Kidney tubule cell (primary cell): Measurements from ENCODE around the gene OMD.

Experiments
- DNase-seq: peaks from one replicate; pipeline ENCODE4 v3.0.0-alpha.2; 2018; ENCODE audit warnings: low spot score

The OMD gene

DNA sequence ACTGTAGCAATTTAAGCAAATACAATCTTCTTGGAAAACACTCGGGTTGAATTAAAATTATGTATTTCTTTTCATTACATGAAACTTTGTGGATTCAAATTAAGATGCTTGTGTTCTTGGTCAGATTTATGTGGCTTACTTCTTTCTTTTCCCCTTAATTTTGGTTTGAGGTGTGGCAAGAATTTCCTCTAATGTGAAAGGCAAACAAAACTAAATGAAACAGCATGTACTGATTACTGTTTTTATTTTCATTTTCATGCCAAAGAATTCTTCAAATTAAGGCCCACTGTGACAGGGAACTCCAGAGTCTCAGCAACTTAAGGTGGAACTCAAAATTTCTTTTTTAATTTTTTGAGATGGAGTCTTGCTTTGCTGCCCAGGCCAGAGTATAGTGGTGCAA, at the start of gene OMD:
OMD (minus strand) TSS at position 132 of the 400 bp plus-strand sequence. CDS start 6,913 bp downstream, outside the sequence.
- DNase-seq: no peak

- DNase-seq: peak; percentile 74
Observed at GRCh38 chr9:92468206-92468605, 43.9 kb upstream of the OMD start.

GRCh38 chr9:92467511-92467910, 43.2 kb upstream of the OMD start:
- no peak for DNase-seq

GRCh38 chr9:92467041-92467440, 42.8 kb upstream of the OMD start:
- DNase-seq: no peak

- peak; percentile 79 for DNase-seq
Observed at GRCh38 chr9:92463984-92464383, 39.7 kb upstream of the OMD start.

GRCh38 chr9:92463387-92463786, 39.1 kb upstream of the OMD start:
- DNase-seq: no peak

DNA sequence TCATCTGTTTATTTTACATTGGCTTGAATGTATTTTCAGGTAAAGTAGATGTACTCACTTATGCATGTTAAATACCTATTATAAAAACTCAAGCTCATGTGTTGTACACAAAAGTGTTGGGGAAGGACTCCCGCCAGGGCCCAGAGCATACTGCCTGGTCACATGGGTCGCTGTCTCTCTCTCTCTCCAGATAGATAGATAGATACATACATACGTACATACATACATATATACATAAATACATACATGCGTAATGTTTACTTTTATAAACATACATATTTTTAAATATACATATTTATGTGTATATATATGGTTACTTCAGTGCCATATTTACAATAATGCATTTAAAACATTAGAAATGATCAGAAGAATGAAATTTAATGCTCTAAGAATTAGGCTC, 33.3 kb upstream of the OMD start:
- no peak for DNase-seq

- peak; percentile 16 for DNase-seq
Observed at GRCh38 chr9:92455217-92455616, 30.9 kb upstream of the OMD start.

DNA sequence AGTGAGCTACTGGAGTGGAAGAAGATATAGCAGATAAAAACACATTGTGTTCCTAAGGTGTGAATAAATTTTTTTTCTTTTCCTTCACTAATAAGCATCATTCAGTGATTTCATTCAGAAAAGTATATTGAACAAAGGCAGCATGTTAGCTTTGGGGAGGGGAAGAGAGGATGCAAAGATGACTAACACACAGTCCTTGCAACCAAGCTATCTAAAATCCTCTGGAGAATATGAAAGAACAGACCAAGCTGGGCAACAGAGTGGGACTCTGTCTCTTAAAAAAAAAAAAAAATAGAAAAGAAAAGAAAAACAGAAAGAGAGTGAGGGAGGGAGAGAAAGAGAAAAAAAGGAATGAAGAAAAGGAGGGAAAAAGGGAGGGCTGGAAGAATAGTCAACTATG, 22.3 kb upstream of the OMD start:
- no peak for DNase-seq

GRCh38 chr9:92444841-92445240, 20.6 kb upstream of the OMD start:
- DNase-seq: no peak

DNA sequence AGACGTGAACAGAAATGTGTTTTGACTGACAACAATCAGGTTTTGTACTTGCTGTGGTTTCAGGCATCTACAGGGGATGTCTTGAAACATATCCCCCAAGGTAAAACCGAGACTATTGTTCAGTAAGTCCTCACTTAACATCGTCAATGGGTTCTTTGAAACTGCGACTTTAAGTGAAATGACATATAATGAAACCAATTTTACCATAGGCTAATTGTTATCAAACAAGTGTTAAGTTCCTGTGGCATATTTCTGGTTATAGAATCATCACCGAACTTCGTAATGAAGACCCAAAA, 16.4 kb upstream of the OMD start:
- no peak for DNase-seq

DNA sequence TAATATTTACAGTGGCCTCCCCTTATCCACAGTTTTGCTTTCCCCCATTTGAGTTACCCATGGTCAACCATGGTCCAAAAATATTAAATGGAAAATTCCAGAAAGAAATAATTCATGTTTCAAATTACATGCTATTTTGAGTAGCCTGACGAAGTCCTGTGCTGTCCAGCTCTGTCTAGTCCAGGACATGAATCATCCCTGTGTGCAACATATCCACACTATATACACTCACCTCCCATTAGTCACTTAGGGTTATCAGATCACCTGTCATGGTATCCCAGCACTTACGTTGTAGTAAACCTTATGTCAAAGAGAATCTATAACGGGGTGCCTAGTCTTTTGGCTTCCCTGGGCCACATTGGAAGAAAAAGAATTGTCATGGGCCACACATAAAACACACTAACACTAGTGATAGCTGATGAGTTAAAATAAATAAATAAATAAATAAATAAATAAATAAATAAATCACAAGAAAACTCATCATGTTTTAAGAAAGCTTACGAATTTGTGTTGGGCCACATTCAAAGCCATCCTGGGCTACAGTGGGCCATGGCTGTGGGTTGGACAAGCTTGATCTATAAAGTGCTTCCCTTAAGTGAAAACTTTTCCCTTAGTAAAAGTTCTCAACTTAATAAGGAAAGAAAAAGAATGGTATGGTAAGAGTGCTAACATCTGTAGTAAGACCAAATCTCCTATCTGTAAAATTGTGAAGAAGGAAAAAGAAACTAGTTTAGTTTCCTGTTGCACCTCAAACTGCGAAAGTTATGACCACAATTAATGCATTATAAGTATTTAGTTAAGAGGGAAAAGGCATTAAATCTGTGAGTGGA, 15.9 kb upstream of the OMD start:
- peak; percentile 56 for DNase-seq

- no peak for DNase-seq
Observed at GRCh38 chr9:92438900-92439526, 14.7 kb upstream of the OMD start.

GRCh38 chr9:92435263-92435662, 11.0 kb upstream of the OMD start:
- no peak for DNase-seq

GRCh38 chr9:92432972-92433548, 8.8 kb upstream of the OMD start:
- DNase-seq: no peak

DNA sequence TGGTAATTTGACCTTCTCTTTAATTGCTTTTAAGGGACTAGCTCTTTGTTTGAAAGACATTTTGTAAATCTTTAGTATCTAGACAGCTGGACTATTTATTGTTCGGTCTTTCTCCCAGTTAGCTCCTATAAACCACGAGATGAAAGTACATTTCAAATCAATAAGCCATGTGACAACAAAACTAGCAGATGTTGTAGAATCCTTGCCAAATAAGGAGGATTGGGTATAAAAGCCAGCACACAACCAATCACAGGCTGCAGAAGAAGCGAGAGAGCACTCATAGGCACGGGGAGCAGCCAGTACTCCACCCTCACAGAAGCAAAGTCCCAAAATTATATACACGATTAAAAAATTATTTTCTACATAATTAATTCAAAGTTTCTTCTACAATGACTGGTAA, 8.1 kb upstream of the OMD start:
- no peak for DNase-seq

- DNase-seq: no peak
Observed at GRCh38 chr9:92429836-92430235, 5.6 kb upstream of the OMD start.

DNA sequence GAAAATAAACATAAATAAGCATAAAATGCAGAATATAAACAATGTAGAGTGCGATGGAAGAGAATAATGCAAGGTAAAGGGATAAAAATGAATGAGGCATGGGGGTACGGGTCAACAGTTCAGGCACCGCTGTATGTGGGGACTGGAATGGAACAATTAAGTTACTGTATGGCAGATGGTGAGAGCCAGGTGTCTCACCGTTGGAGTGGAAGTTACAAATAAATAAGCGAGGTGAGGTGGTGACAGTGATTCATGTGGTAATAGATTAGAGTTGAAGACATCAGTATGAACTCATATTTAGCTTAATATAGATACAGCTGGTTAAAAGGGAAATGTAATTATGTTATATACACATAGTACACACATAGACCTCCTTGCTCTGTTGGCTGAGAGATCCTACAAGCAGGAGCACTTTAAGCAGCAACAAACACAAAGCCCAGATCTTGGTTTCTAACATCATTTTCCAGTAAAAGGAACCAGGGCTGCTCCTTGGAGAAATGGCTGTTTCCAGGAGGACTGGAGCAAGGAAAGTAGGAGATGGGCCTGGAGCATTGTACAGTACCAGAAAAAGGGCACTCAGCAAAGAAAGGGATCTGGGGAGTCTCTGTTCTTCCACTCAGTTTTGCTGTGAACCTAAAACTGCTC, 2.4 kb upstream of the OMD start:
- DNase-seq: no peak

GRCh38 chr9:92425474-92425873, 1.2 kb upstream of the OMD start:
- DNase-seq: no peak

DNA sequence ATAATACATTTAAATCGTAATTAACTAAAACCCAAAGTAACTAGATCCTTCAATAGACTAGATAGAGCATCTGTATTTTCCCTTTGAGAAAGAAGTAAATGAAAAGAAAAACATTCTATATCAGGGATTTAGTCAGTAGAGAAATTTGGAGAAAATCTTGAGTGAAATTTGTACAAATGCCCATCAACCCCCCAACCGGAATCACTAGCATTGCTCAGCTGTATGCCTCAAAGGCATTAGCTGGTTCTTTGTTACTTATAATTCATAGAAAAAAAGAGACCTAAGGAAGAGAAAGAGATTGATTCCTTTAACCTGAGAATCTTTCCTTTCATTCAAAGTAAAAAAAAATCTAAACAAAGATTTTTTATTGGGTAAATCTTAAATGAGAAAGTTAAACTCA, 659 bp downstream of the OMD start:
- DNase-seq: no peak

DNA sequence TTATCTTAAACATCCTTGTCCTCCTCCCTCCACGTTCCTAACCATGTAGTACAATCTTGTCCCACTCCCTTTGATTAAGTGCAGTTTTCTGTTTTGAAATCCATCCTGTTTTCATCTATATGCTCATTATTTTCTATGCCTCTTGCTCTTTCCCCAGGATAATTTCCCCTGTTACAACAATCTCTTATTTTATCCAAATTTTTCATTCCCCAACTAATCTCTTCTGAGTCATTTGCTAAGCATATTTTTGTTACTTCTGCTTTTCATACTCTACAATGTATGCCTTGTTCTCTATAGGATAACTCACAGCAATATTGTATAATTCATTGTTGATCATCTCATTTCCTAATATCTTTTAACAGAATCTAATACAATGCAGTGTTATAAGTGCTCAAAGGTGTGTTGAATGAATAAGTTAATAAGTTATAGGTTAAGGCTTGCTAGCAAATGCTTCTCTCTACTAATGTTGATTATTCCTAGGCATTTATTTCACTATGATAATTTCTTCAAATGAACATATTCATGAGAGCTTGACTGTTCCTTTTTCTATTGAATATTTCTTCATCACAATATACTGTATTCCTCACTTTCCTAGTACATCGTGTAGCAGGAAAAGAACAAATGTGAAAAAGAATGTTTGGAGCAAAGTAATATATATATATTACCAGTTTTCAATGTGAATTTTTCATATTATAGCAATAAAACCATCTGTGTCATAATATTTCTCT, 1.5 kb downstream of the OMD start:
- no peak for DNase-seq

DNA sequence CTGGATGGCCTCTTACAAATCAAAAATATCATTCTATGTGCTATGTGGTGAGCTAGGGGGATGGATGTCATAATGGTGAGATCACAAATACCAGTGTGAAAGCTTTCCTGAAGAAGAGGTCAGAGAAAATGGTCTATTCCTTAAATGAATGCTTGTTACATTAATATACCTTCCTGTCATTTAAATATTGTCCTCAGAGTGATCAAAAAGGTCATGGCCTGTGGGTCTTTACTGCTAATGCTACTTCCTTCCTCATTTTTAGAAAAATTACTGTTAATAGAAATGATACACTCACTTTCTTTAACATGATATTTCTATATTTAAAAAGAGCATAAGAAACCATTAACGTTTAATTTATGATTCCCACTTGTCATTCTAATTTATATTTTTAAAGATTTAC, 9.7 kb downstream of the OMD start:
- no peak for DNase-seq
